HepG2 (cell line): Measurements from ENCODE around the gene SLC22A31. TPM values are rescaled to one million over a fixed set of nuclear protein-coding genes. Genes with fewer than 3 reads are reported as not detected.
A peak's percentile ranks its signal among the peaks of the same experiment; 100 is the strongest.

Experiments used
- FOXJ3 ChIP-seq: sonication (generic); formaldehyde crosslinking; IDR thresholded peaks from 2 replicates; pipeline ENCODE4 v1.4.0; 2020; ENCODE audit warnings: missing genetic modification reagents, mild to moderate bottlenecking, borderline replicate concordance
- HNRNPK ChIP-seq: fragments of 200-400 bp; formaldehyde crosslinking; IDR thresholded peaks from 2 replicates; pipeline ENCODE4 v1.6.1; 2018; ENCODE audit warnings: low read length, low read depth, moderate library complexity, mild to moderate bottlenecking; ENCODE audit not compliant: poor library complexity, severe bottlenecking
- KDM1A ChIP-seq: IDR thresholded peaks from 2 replicates; pipeline ENCODE4 v1.6.1; 2016; ENCODE audit warnings: missing compliant biosample characterization
- MYNN ChIP-seq: sonication (generic); formaldehyde crosslinking; IDR thresholded peaks from 2 replicates; pipeline ENCODE4 v1.4.0; 2020; ENCODE audit warnings: mild to moderate bottlenecking, low read depth, missing genetic modification reagents
- POLR2AphosphoS2 ChIP-seq: IDR thresholded peaks from 2 replicates; pipeline ENCODE4 v1.6.1; 2011; ENCODE audit warnings: low read depth, low read length, improper control_type of control experiment
- RARA ChIP-seq: IDR thresholded peaks from 2 replicates; pipeline ENCODE4 v1.6.1; 2016; ENCODE audit warnings: missing genetic modification reagents, missing compliant biosample characterization
- SNAPC2 ChIP-seq: sonication (generic); formaldehyde crosslinking; IDR thresholded peaks from 2 replicates; pipeline ENCODE4 v1.8.1; 2022; ENCODE audit warnings: mild to moderate bottlenecking, missing genetic modification reagents
- SPEN ChIP-seq: sonication (generic); formaldehyde crosslinking; IDR thresholded peaks from 2 replicates; pipeline ENCODE4 v1.5.1; 2020; ENCODE audit warnings: low read depth, mild to moderate bottlenecking, missing genetic modification reagents
- SRSF4 ChIP-seq: fragments of 200-400 bp; formaldehyde crosslinking; IDR thresholded peaks from one replicate; pipeline ENCODE4 v1.6.1; 2018; ENCODE audit warnings: mild to moderate bottlenecking, low read depth, low read length, moderate library complexity; ENCODE audit not compliant: poor library complexity, severe bottlenecking
- U2AF1 ChIP-seq: fragments of 200-400 bp; formaldehyde crosslinking; optimal IDR thresholded peaks from 2 replicates; pipeline ENCODE3; 2017; ENCODE audit warnings: mild to moderate bottlenecking, low read depth, low read length
- ZNF234 ChIP-seq: sonication (generic); formaldehyde crosslinking; conservative IDR thresholded peaks from 2 replicates; pipeline ENCODE4 v1.5.1; 2020; ENCODE audit warnings: mild to moderate bottlenecking, missing genetic modification reagents
- ZNF260 ChIP-seq: sonication (generic); formaldehyde crosslinking; IDR thresholded peaks from 2 replicates; pipeline ENCODE4 v1.4.0; 2020; ENCODE audit warnings: missing genetic modification reagents, low read depth, mild to moderate bottlenecking, borderline replicate concordance
- ZNF589 ChIP-seq: sonication (generic); formaldehyde crosslinking; conservative IDR thresholded peaks from 2 replicates; pipeline ENCODE4 v1.8.0; 2022; ENCODE audit warnings: mild to moderate bottlenecking, moderate library complexity, missing genetic modification reagents
- ZNF644 ChIP-seq: IDR thresholded peaks from 2 replicates; pipeline ENCODE4 v1.6.1; 2016; ENCODE audit warnings: low read depth
- ZNF713 ChIP-seq: sonication (generic); formaldehyde crosslinking; IDR thresholded peaks from 2 replicates; pipeline ENCODE4 v1.4.0; 2020; ENCODE audit warnings: mild to moderate bottlenecking, missing genetic modification reagents
- ZNF724P ChIP-seq: sonication (generic); formaldehyde crosslinking; IDR thresholded peaks from 2 replicates; pipeline ENCODE4 v1.8.0; 2022; ENCODE audit warnings: missing genetic modification reagents, borderline replicate concordance
- polyA plus RNA-seq, 8 experiments: library from polyadenylated mRNA; depleted of rRNA in 3 of 8; stranded (reverse) in 7 of 8; unstranded in 1 of 8; fragments of >200 nt; fragmentation: Illumina TruSeq in 4 of 8; extraction: Trizol in 4 of 8; gene quantifications; 2 replicates each; pipeline versions ENCODE4 v1.2.1 to v1.2.3, GENCODE V29; 2011 to 2016; ENCODE audit warnings: low read depth in 4 of 8, missing spikeins in 1 of 8, mixed read lengths in 1 of 8; ENCODE audit not compliant: insufficient read depth in 1 of 8
- total RNA-seq, 5 experiments: library from RNA; depleted of rRNA; stranded (reverse); fragments of >200 nt; fragmentation: Illumina TruSeq; extraction: Trizol; gene quantifications; 2 replicates each; pipeline ENCODE4 v1.2.3, GENCODE V29; 2016; ENCODE audit warnings: low read depth in 1 of 5
- TF ChIP-seq, protein P1 (sequence below): sonication (generic); formaldehyde crosslinking; IDR thresholded peaks from 2 replicates; pipeline ENCODE4 v1.4.0; 2020; ENCODE audit warnings: mild to moderate bottlenecking, missing genetic modification reagents
- TF ChIP-seq, protein P2 (sequence below): sonication (generic); formaldehyde crosslinking; conservative IDR thresholded peaks from 2 replicates; pipeline ENCODE4 v1.4.0; 2020; ENCODE audit warnings: missing genetic modification reagents
- TF ChIP-seq, protein P3 (sequence below): IDR thresholded peaks from 2 replicates; pipeline ENCODE4 v1.6.1; 2016; ENCODE audit warnings: missing compliant biosample characterization, missing genetic modification reagents, borderline replicate concordance
- TF ChIP-seq, protein P4 (sequence below): sonication (generic); formaldehyde crosslinking; IDR thresholded peaks from 2 replicates; pipeline ENCODE4 v1.5.0; 2020; ENCODE audit warnings: mild to moderate bottlenecking, low read depth, missing genetic modification reagents, borderline replicate concordance

The SLC22A31 gene
- total and polyA plus RNA-seq, 2 of the 13 experiments (the other 11 are each of a cell fraction or from before 2014, with no cell fraction given): 67.3 to 83.3 TPM

DNA sequence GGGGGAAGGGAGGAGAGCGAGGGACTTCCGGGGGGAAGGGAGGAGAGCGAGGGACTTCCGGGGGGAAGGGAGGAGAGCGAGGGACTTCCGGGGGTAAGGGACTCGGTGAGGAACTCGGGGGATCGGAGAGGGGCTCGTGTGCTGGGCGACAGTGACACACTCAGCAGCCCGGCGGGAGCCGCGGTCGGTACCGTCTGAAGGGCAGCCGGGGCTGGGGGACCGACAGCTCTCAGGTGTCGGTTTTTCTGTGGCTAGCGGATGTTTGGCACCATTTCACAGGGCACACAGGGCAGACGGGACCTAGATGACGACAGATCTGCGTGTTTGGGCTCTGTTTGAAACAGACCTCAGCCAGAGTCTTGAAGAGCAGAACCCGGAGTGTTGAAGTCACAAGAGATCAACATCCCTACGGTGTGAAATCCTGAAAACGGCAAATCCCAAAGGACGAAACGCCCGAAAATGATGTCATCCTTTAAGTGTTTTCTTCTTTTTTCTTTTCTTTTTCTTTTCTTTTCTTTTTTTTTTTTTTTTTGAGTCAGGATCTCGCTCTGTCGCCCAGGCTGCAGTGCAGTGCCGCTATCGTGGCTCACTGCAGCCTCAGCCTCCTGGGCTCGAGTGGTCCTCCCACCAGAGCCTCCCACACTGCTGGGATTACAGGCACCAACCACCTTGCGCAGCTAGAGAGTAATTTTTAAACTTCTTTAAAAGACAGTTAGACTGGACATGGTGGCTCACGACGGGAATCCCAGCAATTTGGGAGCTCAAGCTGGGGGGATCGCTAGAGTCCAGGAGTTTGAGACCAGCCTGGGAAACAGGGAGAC lies 41.1 kb upstream of the SLC22A31 start (continued):
- TF ChIP-seq, protein P1, sequence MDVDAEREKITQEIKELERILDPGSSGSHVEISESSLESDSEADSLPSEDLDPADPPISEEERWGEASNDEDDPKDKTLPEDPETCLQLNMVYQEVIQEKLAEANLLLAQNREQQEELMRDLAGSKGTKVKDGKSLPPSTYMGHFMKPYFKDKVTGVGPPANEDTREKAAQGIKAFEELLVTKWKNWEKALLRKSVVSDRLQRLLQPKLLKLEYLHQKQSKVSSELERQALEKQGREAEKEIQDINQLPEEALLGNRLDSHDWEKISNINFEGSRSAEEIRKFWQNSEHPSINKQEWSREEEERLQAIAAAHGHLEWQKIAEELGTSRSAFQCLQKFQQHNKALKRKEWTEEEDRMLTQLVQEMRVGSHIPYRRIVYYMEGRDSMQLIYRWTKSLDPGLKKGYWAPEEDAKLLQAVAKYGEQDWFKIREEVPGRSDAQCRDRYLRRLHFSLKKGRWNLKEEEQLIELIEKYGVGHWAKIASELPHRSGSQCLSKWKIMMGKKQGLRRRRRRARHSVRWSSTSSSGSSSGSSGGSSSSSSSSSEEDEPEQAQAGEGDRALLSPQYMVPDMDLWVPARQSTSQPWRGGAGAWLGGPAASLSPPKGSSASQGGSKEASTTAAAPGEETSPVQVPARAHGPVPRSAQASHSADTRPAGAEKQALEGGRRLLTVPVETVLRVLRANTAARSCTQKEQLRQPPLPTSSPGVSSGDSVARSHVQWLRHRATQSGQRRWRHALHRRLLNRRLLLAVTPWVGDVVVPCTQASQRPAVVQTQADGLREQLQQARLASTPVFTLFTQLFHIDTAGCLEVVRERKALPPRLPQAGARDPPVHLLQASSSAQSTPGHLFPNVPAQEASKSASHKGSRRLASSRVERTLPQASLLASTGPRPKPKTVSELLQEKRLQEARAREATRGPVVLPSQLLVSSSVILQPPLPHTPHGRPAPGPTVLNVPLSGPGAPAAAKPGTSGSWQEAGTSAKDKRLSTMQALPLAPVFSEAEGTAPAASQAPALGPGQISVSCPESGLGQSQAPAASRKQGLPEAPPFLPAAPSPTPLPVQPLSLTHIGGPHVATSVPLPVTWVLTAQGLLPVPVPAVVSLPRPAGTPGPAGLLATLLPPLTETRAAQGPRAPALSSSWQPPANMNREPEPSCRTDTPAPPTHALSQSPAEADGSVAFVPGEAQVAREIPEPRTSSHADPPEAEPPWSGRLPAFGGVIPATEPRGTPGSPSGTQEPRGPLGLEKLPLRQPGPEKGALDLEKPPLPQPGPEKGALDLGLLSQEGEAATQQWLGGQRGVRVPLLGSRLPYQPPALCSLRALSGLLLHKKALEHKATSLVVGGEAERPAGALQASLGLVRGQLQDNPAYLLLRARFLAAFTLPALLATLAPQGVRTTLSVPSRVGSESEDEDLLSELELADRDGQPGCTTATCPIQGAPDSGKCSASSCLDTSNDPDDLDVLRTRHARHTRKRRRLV (CRISPR knock-in tag): peak; percentile 84; the same call in 1 of the 2 replicates
- TF ChIP-seq SPEN (CRISPR knock-in tag) (peak; percentile 96), ZNF724P (peak; percentile 22; the same call in 1 of the 2 replicates), FOXJ3 (CRISPR knock-in tag) (no peak), SRSF4 (no peak), U2AF1 (peak; percentile 38), ZNF260 (no peak), KDM1A (0 out of 2 replicates have a peak, but pooled peaks have one; percentile 28), ZNF589 (no peak), HNRNPK (peak; percentile 98), RARA (CRISPR knock-in tag) (no peak), MYNN (CRISPR knock-in tag) (0 out of 2 replicates have a peak, but pooled peaks have one; percentile 75), ZNF644 (CRISPR knock-in tag) (no peak), ZNF234 (CRISPR knock-in tag) (no peak), POLR2AphosphoS2 (0 out of 2 replicates have a peak, but pooled peaks have one; percentile 41), SNAPC2 (CRISPR knock-in tag) (0 out of 2 replicates have a peak, but pooled peaks have one; percentile 60), ZNF713 (0 out of 2 replicates have a peak, but pooled peaks have one; percentile 26)
- TF ChIP-seq, protein P2, sequence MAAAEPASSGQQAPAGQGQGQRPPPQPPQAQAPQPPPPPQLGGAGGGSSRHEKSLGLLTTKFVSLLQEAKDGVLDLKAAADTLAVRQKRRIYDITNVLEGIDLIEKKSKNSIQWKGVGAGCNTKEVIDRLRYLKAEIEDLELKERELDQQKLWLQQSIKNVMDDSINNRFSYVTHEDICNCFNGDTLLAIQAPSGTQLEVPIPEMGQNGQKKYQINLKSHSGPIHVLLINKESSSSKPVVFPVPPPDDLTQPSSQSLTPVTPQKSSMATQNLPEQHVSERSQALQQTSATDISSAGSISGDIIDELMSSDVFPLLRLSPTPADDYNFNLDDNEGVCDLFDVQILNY (CRISPR knock-in tag): no peak
- TF ChIP-seq, protein P3, sequence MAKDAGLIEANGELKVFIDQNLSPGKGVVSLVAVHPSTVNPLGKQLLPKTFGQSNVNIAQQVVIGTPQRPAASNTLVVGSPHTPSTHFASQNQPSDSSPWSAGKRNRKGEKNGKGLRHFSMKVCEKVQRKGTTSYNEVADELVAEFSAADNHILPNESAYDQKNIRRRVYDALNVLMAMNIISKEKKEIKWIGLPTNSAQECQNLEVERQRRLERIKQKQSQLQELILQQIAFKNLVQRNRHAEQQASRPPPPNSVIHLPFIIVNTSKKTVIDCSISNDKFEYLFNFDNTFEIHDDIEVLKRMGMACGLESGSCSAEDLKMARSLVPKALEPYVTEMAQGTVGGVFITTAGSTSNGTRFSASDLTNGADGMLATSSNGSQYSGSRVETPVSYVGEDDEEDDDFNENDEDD (CRISPR knock-in tag): peak; percentile 73; the same call in 1 of the 2 replicates
- TF ChIP-seq, protein P4, sequence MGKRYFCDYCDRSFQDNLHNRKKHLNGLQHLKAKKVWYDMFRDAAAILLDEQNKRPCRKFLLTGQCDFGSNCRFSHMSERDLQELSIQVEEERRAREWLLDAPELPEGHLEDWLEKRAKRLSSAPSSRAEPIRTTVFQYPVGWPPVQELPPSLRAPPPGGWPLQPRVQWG (CRISPR knock-in tag): no peak
